Measurements from ENCODE around the gene COL23A1.
"Not testable (repeated sequence)": the region's sequence is repeated elsewhere in the genome, so short reads cannot be mapped to it uniquely, and the experiment has no call there.

COL23A1 gene

GRCh38 chr5:178265746-178266145 is 324.4 kb downstream of the COL23A1 start:
- DNase-seq (ENCODE audit: low spot score), result no peak

GRCh38 chr5:178264044-178264443 is 326.1 kb downstream of the COL23A1 start:
- no peak for DNase-seq (ENCODE audit: low spot score)

DNA sequence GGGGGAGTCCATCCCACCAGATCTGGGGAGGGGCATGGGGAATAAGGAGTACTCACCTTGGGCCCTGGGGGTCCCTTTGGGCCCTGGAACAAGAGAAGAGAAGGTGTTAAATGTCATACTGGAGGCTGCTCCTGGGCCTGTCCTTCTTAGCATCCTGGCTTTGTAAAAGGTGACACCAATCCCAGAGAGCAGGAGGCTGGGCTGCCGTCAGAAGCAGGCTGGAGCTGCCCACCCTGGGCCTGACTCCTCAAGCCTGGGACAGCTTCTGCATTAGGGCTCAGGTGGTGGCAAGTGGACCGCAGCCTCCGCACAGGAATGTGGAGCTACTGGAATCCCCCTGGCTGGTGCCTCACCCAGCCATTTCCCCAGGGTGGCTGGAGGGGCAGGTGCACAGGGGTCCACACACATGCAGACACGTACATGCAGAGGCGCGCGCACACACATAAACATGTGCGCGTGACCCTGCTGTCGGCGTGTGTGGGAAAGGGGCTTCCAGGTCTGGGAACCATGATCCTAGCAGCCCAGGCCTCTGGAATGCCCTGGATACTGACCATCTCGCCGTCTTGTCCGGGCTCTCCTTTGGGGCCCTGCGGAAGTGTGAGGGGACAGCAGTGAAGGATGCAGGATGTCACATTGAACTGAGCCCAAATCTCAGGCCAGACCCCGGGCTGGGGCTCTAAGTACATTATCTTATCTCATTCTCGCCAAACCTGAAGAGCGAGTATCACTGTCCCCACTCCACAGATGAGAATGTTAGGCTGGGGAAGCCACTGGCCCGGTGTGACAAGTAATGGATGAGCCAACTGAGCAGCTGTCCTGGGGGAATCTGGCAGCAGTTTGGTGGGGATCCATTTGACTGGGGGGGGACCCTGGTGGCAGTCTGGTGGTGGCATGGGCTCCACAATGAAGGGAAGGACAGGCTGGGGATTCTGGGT is 328.3 kb downstream of the COL23A1 start:
- no peak for DNase-seq (ENCODE audit: low spot score)

GRCh38 chr5:178259623-178260536 is 330.3 kb downstream of the COL23A1 start:
- DNase-seq (ENCODE audit: low spot score), result no peak

- no peak for DNase-seq (ENCODE audit: low spot score)
Observed at GRCh38 chr5:178257650-178258049, 332.5 kb downstream of the COL23A1 start.

DNA sequence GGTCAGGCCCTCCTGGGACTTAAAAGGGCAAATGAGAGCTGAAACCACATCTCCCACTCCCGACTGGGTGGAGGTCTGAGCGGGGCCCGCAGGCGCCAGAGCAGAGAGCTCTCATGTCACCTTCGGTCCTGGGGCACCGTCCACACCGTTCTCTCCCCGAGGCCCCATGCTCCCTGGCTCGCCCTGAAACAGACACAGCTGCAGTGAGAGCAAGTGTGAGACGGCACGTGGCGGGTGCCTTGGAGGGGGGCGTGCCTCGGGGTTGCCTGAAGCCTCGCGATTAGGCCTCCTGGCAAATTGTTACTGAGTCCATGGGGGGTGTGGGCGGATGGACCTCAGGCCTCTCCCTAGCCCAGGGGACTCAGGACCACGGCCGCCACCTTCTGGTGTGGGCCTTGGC is 333.4 kb downstream of the COL23A1 start:
- no peak for DNase-seq (ENCODE audit: low spot score)

GRCh38 chr5:178253632-178254031 is 336.6 kb downstream of the COL23A1 start:
- not testable (repeated sequence) for DNase-seq (ENCODE audit: low spot score)

DNA sequence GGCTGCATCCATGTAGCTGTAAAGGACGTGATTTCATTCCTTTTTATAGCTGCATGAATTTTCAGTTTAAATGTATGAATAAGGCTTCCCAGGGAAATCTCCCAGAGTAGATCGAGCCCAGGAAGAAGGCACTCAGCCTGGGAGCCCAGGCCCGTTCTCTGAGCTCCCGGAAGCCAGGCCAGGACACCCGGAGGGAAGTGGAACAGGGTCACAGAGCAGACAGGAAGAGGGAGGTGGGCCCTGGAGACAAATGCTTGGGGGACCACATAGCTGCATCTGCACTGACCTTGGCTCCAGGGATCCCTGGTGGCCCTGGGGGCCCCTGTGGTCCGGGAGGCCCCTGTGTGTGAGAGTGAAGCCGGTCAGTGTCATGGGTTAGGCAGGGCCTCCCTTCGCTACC is 337.9 kb downstream of the COL23A1 start:
- no peak for DNase-seq (ENCODE audit: low spot score)

DNA sequence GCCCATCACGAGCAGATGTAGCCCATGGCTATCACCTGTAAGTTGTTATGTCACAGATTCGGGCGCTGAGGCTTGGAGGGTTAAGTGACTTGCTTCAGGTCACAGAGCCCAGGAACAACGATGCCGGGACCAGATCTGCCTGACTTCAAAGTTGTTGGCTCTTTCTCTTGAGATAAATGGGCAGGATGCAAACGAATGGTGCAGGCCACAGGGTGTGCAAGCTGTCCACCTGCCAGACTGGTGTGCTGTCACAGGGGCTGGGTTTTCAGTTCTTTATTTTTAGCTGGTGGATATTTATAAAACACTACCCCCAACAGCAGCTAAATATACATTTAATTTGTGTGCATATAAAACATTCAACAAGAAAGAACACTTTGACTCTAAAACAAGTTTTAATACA is 339.9 kb downstream of the COL23A1 start:
- DNase-seq (ENCODE audit: low spot score), result no peak

- DNase-seq (ENCODE audit: low spot score), result no peak
Observed at GRCh38 chr5:178249191-178249989, 340.8 kb downstream of the COL23A1 start.

DNA sequence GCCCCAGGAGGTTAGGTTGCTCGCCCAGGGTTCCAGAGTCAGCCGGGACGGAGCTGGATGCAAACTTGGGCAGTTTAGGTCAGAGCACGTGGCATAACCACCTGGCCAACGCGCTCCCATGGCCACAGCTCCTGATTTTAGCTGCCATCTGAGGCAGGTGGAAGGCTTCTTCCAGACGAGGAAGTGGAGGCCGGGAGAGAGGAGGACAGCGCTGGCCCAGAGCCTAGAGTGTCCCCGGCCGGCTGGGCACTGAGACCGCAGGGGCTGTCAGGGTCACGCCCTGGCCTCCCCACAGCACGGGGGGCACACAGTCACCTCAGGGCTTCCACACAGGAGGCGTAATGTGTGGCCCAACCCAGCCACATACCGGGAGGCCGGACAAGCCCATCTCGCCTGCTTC is 341.4 kb downstream of the COL23A1 start:
- DNase-seq (ENCODE audit: low spot score), result no peak

DNA sequence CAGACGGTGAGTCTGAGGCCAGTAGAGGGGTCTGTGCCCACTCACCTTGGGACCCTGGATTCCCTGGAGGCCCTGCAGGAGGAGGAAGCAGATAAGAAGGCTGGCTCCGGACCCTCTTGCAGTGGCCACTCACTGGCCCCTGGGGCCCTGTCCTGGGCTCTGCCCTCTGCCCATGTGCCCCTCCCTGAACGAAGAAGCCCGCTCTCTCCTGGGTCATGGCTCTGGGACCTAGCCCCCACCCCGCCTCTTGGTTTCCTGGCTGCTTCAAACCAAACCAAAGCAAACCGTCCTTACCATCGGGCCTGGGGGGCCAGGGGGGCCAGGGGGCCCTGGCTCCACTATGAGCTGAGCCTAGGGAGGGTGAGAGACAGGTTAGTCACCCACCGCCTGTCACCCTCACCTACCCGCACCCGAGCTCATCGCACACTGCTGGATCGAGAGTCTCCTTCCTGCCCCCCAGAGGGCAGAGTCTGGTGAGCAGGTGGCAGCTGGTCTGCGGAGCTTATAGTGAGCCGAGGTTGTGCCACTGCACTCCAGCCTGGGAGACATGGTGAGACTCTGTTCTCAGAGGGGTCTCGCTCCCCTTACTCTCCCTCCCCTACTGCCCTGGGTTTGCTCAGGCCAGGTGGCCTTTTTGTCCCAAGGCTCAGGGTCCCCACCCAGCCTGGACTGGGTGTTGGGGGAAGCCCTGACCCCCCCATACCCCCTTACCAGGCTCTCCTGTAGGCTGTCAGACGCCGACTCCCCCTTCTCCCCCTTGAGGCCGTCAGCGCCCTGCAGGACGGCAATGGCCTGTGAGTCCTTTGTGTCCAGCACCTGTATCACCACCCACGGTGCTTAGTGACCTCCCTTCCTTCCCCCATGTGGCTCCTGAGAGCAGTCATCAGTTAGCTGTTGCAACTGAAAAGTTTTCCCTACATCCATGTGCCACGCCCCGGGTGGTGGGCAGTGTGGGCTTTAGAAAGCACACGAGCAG is 342.4 kb downstream of the COL23A1 start:
- no peak for DNase-seq (ENCODE audit: low spot score)

- DNase-seq (ENCODE audit: low spot score), result no peak
Observed at GRCh38 chr5:178246624-178247279, 343.4 kb downstream of the COL23A1 start.

GRCh38 chr5:178245389-178245788 is 344.8 kb downstream of the COL23A1 start:
- DNase-seq (ENCODE audit: low spot score), result no peak

GRCh38 chr5:178244576-178244975 is 345.6 kb downstream of the COL23A1 start:
- DNase-seq (ENCODE audit: low spot score), result no peak

- no peak for DNase-seq (ENCODE audit: low spot score)
Observed at GRCh38 chr5:178242416-178242815, 347.8 kb downstream of the COL23A1 start.

DNA sequence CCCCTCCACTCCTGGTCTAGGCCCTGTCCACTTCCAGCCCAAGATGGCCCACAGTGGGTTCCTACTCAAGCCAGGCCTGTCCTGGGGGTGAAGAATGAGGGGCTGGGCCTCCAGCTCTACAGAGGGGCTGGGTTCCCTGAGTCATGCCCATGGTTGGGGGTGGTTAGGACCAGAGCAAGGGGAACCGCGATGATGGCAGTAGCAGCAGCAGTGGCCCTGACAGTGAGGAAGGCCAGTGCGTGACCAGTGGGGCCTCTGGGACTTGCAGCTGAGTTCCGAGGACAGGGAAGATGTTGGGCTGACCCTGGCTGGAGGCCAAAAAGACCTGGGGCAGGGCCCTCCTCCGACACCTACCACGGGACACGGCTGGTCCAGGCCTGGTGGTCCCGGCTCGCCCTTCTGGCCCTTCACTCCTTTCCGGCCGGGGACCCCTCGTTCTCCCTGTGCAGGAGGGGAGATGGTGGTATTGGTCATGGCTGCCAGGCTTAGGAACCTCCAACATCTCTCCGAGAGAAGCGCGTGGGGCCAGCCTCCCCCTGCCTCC is 348.4 kb downstream of the COL23A1 start:
- no peak for DNase-seq (ENCODE audit: low spot score)

DNA sequence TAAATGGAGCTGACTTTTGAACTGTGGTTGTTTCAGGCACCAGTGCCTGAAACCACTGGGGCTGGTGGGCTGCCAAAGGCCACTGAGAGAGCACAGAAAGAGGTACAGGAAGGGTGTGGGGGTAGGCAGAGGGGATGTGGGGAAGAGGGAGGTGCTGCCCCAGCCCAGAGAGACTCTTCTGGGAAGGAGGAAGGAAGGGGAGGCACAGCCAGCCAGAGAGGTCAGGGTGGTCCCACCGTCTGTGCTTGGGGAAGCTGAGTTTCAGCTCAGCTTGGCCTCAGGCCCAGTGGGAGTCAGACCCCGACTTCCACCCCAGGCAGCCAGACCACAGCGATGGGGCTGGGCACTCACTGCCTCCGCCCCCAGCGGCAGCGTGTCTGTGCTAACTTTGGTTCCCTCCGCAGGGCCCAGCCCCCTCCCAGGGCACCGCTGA is 348.9 kb downstream of the COL23A1 start:
- no peak for DNase-seq (ENCODE audit: low spot score)

DNA sequence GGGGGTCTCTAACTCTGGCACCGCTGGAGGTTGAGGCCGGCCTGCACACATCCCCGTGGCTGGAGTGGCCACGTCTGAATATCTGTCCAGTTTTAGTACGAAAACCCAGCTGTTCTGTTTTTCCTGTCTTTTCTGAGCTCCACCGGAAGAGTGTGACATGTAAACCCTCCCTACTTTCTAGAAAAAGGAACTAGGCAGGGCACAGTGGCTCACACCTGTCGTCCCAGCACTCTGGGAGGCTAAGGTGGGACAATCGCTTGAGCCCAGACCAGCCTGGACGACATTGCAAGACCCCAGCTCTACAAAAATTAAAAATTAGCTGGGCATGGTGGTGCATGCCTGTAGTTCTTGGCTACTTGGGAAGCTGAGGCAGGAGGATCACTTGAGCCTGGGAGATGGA is 349.4 kb downstream of the COL23A1 start:
- DNase-seq (ENCODE audit: low spot score), result no peak

DNA sequence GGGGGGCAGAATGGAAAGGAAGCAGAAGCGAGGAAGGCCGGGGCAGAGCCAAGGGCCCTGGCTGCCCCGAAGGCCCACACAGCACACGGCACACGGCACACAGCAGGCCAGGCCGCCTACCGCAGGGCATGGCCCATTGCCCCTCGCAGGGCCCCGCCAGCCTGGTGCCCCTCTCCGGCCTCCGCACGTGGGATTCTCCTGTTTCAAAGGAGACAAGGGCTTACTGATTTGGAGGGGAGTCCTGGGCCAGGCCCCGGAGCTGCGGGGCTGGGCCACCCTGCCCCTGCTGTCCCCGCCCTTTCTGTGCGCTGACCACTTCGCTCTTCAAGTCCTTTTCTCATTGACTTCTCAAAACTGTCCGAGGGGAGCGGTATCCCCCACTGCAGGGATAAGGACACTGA is 349.9 kb downstream of the COL23A1 start:
- DNase-seq (ENCODE audit: low spot score), result no peak
